Measurements from ENCODE around the gene IL5RA.

Gene IL5RA

DNA sequence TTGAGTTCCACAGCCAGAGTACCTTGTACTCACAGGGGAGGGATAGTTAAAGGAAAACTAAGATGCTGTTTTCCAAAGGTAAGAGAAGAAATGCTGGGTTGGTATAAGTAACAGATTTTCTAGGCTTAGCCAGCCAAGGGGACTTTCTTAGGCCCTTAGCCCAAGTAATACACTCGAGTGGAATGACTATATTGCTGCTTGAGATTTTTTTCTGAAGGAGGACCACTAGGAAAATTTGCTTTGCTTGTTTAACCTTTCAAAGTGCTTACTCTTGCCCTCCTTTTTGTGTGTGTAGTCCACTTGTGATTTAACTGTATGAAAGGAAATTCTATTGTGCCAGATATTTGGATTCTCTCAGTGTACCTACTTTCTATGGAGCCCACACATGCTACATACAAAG lies 50.5 kb downstream of the IL5RA start:
- TF ChIP-seq, protein P1, sequence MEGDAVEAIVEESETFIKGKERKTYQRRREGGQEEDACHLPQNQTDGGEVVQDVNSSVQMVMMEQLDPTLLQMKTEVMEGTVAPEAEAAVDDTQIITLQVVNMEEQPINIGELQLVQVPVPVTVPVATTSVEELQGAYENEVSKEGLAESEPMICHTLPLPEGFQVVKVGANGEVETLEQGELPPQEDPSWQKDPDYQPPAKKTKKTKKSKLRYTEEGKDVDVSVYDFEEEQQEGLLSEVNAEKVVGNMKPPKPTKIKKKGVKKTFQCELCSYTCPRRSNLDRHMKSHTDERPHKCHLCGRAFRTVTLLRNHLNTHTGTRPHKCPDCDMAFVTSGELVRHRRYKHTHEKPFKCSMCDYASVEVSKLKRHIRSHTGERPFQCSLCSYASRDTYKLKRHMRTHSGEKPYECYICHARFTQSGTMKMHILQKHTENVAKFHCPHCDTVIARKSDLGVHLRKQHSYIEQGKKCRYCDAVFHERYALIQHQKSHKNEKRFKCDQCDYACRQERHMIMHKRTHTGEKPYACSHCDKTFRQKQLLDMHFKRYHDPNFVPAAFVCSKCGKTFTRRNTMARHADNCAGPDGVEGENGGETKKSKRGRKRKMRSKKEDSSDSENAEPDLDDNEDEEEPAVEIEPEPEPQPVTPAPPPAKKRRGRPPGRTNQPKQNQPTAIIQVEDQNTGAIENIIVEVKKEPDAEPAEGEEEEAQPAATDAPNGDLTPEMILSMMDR (IDR thresholded peaks at IDR 0.05; ENCODE audit: low read depth, low read length) = no peak
- Histone ChIP-seq H3K4me3 (ENCODE audit: low read depth, low read length) (no peak overlapping the region), H3K27ac (no peak overlapping the region), H3K36me3 (no peaks in the 10 kb centered on the region), H3K9me3 (ENCODE audit: severe bottlenecking) (no peaks in the 10 kb centered on the region), H3K27me3 (ENCODE audit: insufficient read depth, low read depth, severe bottlenecking) (no peaks in the 10 kb centered on the region)
- no peak for DNase-seq

DNA sequence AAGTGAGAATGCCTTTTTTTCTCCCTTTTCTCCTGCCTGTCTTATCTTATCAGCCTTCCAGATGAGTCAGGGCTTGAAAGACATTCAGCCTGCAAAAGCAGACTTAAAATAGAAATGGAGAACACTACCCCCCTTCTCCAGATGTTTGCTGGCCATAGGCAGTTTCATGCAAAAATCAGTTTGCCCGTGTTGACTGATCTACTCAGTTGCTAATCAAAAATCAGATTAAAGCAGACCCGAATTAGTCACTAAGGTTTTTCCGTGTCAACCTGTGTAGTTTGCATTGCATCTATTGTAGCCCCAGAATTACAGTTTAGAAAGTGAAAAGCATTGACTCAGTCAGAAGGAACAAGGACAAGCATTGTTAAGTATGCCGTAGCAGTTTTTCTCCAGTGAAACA lies 56.2 kb downstream of the IL5RA start:
- TF ChIP-seq, protein P1 (IDR thresholded peaks at IDR 0.05; ENCODE audit: low read depth, low read length) = no peak
- Histone ChIP-seq H3K27ac (no peak overlapping the region), H3K4me3 (ENCODE audit: low read depth, low read length) (no peak overlapping the region), H3K9me3 (ENCODE audit: severe bottlenecking) (no peaks in the 10 kb centered on the region), H3K27me3 (ENCODE audit: insufficient read depth, low read depth, severe bottlenecking) (no peaks in the 10 kb centered on the region), H3K36me3 (no peaks in the 10 kb centered on the region)
- DNase-seq = no peak

DNA sequence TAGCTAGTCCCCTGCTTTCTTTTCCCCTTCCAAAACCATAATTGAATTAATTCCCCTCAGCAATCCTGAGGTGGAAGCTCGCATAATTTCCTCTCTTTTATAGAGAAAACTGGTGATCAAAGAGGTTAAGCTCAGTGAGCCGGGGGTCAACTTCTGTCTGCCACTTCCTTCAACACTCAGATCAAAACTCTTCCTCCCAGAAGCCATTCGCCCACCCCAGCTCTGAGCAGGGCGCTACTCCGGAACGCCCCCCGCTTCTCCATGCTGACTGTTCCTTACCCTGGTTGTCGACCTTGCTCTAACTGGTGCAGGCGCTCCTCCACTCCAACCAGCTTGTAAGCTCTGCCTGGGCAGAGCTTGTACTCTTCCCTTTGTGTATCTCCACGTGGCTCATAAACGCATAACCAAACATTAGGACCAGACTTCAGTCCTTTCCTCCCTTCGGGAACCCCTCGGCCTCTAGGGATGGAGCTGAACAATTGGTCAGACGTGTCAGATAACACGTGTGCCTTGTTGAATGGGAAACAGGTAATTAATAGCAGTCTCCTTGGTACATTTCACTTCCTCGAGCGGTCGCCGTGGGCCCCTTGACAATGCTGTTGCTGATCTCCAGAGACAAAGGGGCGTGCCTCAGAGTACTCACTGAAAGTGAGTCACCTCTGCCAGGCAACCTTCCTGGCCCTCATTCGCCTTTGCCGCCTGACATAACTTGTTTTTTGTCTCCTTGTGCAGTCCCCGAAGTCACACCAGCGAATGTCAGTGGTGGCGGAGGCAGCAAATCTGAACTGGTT lies 71.8 kb downstream of the IL5RA start:
- Histone ChIP-seq H3K9me3 (ENCODE audit: severe bottlenecking) (no peaks in the 10 kb centered on the region), H3K27ac (no peak overlapping the region), H3K36me3 (no peaks in the 10 kb centered on the region), H3K27me3 (ENCODE audit: insufficient read depth, low read depth, severe bottlenecking) (no peaks in the 10 kb centered on the region), H3K4me3 (ENCODE audit: low read depth, low read length) (no peak overlapping the region)
- TF ChIP-seq, protein P1 (IDR thresholded peaks at IDR 0.05; ENCODE audit: low read depth, low read length) = no peak
- DNase-seq = no peak

DNA sequence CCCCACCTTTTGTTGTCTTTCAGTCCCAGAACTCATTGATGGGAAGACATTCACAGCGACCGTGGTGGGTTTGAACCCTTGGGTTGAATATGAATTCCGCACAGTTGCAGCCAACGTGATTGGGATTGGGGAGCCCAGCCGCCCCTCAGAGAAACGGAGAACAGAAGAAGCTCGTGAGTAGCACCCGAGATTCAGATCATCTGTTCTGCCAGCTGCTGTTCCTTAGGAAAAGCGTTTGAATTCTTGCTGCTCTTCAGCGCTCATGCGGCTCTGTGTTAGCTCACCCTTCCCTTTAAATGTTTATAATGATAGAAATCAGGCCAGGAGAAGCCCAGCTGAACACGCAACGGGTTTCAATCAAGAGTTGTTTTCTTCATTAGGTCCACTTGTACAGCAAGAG lies 73.0 kb downstream of the IL5RA start:
- H3K27me3 ChIP-seq (ENCODE audit: insufficient read depth, low read depth, severe bottlenecking) = no peaks in the 10 kb centered on the region
- DNase-seq = no peak

DNA sequence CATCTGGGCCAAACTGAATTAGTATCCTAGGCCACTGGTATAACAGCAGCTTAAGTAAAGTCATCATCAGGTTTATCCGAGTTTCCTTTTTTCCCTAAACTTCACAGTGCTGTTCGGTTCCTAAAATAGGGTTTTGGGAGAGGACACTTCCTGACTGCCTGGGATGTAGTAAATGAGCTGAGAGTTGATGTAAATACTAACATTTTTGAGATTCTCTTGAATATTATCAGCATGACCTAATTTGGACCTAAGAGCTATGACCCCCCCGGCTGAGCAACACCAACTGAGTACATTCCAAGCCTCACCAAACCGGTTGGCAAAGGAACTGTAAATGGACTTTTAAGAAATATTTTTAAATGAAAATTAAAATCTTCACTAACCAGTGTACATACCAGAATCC lies 78.8 kb downstream of the IL5RA start:
- Histone ChIP-seq H3K4me3 (ENCODE audit: low read depth, low read length) (no peak overlapping the region), H3K27ac (no peak overlapping the region), H3K36me3 (no peaks in the 10 kb centered on the region), H3K9me3 (ENCODE audit: severe bottlenecking) (no peaks in the 10 kb centered on the region), H3K27me3 (ENCODE audit: insufficient read depth, low read depth, severe bottlenecking) (no peaks in the 10 kb centered on the region)
- TF ChIP-seq, protein P1 (IDR thresholded peaks at IDR 0.05; ENCODE audit: low read depth, low read length) = no peak
- no peak for DNase-seq

More for the DNA sequence above, 73.0 kb downstream of the IL5RA start:
- Histone ChIP-seq H3K36me3 (no peaks in the 10 kb centered on the region), H3K9me3 (ENCODE audit: severe bottlenecking) (no peaks in the 10 kb centered on the region), H3K4me3 (ENCODE audit: low read depth, low read length) (no peak overlapping the region), H3K27ac (no peak overlapping the region)
- TF ChIP-seq, protein P1 (IDR thresholded peaks at IDR 0.05; ENCODE audit: low read depth, low read length) = no peak

Measured in WERI-Rb-1 (cell line).